Measurements from ENCODE around the gene FHOD3.

- TF ChIP-seq CREB1 (IDR thresholded peaks at IDR 0.05; ENCODE audit: low read depth) (no peak), RAD21 (IDR thresholded peaks at IDR 0.05; ENCODE audit: low read depth) (no peak), MAX (IDR thresholded peaks at IDR 0.05) (no peak), REST (IDR thresholded peaks at IDR 0.05; ENCODE audit: low read depth) (no peak)
Observed at GRCh38 chr18:36623091-36623490, 325.6 kb downstream of the FHOD3 start.

Measured in Ishikawa (cell line).